NCI-H69 (cell line): Measurements from ENCODE around the gene SCART1.
A peak's percentile ranks its signal among the peaks of the same experiment; 100 is the strongest.
"Not testable (repeated sequence)": the region's sequence is repeated elsewhere in the genome, so short reads cannot be mapped to it uniquely, and the experiment has no call there.

Source experiments
- DNase-seq: peaks from one replicate; lab custom pipeline; 2025; lab: John Stamatoyannopoulos, UW

Gene SCART1

GRCh38 chr10:133453516-133454203 lies at the start of gene SCART1:
TSS of gene SCART1 (plus strand) at chr10:133453945. CDS start at chr10:133453998, 53 bp downstream.
- DNase-seq: no peak

GRCh38 chr10:133405272-133405671 lies 48.5 kb upstream of the SCART1 start:
- no peak for DNase-seq

DNA sequence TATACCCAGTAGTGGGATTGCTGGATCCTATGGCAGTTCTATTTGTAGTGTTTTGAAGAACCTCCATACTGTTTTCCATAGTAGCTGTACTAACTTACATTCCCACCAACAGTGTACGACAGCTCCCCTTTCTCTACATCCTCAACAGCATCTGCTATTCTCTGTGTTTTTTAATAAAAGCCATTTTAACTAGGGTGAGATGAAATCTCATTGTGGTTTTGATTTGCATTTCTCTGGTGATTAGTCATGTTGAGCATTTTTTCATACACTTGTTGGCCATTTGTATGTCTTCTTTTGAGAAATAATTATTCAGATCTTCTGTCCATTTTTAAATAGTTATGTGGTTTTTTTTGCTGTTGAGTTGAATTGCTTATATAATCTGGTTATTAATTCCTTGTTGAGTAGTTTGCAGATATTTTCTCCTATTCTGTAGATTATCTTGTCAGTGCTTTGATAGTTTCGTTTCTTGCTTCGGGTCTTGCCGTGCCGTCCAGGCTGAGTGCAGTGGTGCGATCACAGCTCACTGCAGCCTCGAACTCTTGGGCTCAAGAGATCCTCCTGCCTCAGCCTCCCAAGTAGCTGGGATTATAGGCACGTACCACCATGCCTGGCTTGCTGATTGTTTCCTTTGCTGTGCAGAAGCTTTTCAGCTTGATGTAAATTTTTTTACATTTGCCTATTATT lies 47.8 kb upstream of the SCART1 start:
- DNase-seq: no peak

GRCh38 chr10:133411523-133412380 lies 42.0 kb upstream of the SCART1 start:
- no peak for DNase-seq

- DNase-seq: no peak
Observed at GRCh38 chr10:133412381-133412711, 41.4 kb upstream of the SCART1 start.

DNA sequence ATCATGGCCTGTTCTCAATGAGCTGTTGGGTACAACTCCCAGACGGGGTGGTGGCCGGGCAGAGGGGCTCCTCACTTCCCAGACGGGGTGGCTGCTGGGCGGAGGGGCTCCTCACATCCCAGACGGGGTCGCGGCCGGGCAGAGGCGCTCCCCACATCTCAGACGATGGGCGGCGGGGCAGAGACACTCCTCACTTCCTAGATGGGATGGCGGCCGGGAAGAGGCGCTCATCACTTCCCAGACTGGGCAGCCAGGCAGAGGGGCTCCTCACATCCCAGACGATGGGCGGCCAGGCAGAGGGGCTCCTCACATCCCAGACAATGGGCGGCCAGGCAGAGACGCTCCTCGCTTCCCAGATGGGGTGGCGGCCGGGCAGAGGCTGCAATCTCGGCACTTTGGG lies 39.3 kb upstream of the SCART1 start:
- not testable (repeated sequence) for DNase-seq

- no peak for DNase-seq
Observed at GRCh38 chr10:133415752-133416151, 38.0 kb upstream of the SCART1 start.

- no peak for DNase-seq
Observed at GRCh38 chr10:133418289-133418993, 35.3 kb upstream of the SCART1 start.

- DNase-seq: no peak
Observed at GRCh38 chr10:133419211-133419950, 34.4 kb upstream of the SCART1 start.

DNA sequence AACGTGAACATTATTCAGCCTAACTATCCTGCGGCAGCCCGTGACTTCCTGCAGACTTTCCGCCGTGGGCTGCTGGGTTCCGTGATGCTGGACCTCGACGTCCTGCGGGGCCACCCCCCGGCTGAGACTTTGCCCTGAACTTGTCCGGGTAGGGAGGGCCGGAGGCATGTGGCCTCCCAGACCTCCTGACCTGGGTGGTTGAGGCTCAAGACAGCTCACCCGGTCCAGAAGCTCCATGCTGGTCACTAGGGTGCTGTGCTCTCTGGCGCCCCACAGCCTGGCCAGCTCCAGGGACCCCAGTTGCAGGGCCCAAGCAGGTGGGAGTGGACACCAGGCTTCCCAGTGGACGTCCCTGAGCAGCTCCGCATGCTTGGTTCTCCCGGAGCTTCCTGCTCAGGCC lies 33.7 kb upstream of the SCART1 start:
- no peak for DNase-seq

GRCh38 chr10:133420579-133420978 lies 33.2 kb upstream of the SCART1 start:
- DNase-seq: no peak

GRCh38 chr10:133421336-133422222 lies 32.2 kb upstream of the SCART1 start:
- no peak for DNase-seq

GRCh38 chr10:133422223-133422806 lies 31.4 kb upstream of the SCART1 start:
- no peak for DNase-seq

DNA sequence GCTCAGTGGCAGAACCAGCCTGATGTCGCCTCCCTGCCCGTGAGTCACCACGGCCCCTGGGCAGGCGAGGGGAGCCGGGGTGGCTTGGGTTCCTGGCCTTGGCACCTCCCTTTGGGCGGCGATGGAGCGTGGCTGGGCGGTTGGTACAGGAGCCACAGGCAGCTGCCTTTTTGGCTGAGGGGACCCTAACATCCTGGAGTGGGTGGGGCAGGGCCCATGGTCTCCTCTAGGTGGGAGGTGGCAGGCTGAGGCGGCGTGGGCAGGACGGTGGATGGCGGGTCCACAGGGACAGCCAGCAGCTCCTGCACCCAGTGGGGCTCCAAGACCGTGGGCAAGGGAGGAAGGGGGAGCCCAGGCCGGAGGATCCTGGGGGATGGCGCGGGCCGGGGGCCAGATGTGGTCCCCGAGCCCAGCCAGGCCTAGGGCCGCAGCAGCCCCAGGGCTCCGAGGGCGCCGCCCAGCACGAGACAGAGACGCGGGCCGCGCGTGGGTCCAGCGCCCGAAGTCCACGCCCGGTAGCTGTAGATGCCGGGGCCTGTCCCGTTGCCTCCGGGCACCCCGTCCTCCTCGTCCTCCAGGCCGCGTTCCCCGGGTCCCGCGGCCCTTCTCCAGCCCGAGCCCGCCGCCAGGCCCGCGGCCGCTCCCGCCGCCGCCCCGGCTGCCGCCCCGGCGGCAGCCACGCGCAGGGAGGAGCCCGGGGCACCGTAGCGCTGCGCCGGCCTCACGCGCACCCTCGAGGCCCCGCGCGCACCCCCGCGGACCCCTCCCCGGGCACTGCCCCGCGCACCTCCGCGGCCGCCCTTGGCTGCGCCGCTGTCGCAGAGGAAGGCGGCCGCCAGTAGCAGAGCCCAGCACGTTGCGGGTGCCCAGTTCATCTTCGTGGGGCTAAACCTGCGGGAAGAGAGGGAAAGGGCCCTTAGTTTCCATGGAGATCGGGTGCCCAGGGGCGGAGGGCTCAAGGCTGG lies 30.7 kb upstream of the SCART1 start:
- peak; percentile 23 for DNase-seq

DNA sequence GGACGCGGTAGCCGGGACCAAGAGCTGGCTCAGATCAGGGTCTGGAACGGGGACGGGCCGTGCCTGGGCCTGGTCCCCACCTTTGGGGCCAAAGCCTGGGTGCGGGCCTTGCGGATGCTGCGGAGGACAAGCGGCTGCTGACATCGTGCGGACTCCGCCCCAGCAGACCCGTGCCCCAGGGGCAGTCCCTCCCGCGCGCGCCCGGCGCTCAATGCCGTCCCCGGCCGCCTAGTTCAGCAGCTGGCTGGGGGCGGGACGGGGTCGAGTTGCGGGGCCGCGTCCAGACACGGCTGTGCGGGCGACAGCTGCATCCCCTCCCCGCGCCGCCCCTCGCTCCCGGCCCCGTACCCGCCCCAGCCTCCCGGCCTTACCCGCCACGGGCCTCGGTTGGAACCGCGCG lies 29.6 kb upstream of the SCART1 start:
- peak; percentile 3 for DNase-seq

DNA sequence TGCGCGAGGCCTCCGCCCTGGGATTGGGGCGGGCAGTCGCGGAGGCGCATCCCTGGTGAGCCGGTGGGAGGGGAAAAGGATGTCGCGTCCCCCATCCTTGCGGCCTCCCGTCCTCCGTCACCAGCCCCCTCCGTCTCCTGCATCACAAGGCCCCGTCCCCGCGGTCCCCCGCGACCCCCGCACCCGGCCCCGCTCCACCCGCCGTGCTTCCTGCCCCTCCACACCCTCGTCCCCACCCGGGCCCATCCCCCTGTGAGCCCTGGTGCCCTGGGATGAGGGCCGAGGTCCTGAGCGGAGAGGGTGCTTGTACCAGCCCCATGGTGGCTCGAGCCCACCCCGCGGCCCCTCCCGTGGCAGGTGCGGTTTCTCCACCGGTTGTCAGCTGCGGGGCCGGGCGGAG lies 29.1 kb upstream of the SCART1 start, which contains the start of gene SPRN:
Gene SPRN, minus strand, starts transcription at position 25 of the 400 bp plus-strand sequence. CDS start 944 bp downstream, outside the sequence.
- not testable (repeated sequence) for DNase-seq

GRCh38 chr10:133429571-133429970 lies 24.2 kb upstream of the SCART1 start:
- DNase-seq: not testable (repeated sequence)

DNA sequence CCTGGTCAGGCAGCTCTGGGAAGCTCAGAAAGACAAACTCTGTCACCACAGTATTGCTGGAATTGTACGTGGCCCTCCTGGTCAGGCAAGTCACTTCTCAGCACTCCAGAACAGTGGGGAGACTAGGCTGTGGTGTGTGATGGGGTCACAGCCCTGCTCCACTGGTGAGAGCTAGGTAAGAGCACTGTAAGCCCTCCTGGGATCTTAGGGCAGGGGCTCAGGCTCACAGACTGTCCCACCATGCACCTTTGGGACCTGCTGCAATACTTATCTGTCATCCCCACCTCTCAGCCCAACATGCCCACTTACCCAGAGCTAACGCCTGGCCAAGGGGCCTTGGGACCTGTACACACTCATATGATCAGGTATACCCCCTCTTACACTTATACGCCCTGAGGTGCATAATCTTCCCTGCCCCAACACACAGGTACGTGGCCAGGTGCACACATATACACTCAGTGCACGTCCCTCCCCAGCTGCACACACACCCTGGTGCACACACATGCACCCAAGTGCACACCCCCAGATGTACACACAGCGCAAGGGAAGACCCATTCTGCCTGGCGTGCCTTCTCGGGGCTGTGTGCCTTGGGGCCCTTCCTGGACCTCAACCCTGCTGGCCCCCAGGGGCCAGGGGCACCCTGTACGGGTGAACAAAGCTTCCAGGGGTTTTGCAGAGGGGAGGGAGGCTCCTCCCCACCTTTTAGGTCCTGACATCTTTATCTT lies 21.7 kb upstream of the SCART1 start:
- DNase-seq: not testable (repeated sequence)
